ENCODE measurements around the gene WFDC1.

The WFDC1 gene

DNA sequence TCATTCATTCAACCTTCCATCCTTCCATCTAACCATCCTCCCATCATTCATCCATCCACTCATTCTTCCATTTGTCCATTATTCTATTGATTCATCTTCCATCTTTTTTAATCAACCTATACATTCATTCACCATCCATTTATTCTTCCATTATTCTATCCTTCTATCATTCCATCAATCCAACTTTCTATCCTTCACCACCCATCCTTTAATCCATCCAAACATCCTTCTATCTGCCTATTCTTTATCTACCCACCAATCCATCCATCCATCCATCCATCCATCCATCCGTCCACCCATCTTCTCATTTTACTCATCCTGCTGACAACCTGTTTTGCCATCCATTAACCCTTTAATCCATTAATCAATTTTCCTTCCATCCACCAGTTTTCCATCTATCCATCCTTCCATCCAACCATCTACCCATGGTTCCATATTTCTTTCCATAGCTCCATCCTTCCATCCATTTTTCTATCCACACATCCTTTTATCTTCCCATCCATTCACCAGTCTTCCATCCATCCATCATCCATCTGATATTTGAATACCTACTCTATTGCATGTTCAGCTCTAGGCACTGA lies 21.8 kb upstream of the WFDC1 start:
- H4K20me1 ChIP-seq (ENCODE audit: insufficient read depth, low read length) = no peaks in the 10 kb centered on the region
- H3K4me3 ChIP-seq (ENCODE audit: low read depth in 1 of 2, low read length in 2 of 2) = no peak overlapping the region
- ATAC-seq (ENCODE audit: insufficient read depth, low read depth) (no peak), DNase-seq (no peak)
- no peaks in the 10 kb centered on the region for H3K9me3 ChIP-seq (ENCODE audit: insufficient read depth, low read length, severe bottlenecking)
- no peaks in the 10 kb centered on the region for H3K36me3 ChIP-seq (ENCODE audit: insufficient read depth, low read length)
- H3K27me3 ChIP-seq (ENCODE audit: insufficient read depth, low read length, poor library complexity) = peaks cover 5% of the 10 kb centered on the region
- TF ChIP-seq, protein P1, sequence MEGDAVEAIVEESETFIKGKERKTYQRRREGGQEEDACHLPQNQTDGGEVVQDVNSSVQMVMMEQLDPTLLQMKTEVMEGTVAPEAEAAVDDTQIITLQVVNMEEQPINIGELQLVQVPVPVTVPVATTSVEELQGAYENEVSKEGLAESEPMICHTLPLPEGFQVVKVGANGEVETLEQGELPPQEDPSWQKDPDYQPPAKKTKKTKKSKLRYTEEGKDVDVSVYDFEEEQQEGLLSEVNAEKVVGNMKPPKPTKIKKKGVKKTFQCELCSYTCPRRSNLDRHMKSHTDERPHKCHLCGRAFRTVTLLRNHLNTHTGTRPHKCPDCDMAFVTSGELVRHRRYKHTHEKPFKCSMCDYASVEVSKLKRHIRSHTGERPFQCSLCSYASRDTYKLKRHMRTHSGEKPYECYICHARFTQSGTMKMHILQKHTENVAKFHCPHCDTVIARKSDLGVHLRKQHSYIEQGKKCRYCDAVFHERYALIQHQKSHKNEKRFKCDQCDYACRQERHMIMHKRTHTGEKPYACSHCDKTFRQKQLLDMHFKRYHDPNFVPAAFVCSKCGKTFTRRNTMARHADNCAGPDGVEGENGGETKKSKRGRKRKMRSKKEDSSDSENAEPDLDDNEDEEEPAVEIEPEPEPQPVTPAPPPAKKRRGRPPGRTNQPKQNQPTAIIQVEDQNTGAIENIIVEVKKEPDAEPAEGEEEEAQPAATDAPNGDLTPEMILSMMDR (IDR thresholded peaks at IDR 0.05; ENCODE audit: borderline replicate concordance, extremely low read depth, low read length, poor library complexity, severe bottlenecking) = no peak
- no peak for TF ChIP-seq EZH2 (IDR thresholded peaks at IDR 0.05; ENCODE audit: borderline replicate concordance, low read depth, low read length, severe bottlenecking)
- no peak overlapping the region for H3K27ac ChIP-seq (ENCODE audit: low read length)
- no peak overlapping the region for H3K4me2 ChIP-seq (ENCODE audit: insufficient read depth, low read length)
- no peaks in the 10 kb centered on the region for H3K79me2 ChIP-seq (ENCODE audit: insufficient read depth, low read length)
- H3K4me1 ChIP-seq (ENCODE audit: insufficient read depth, low read length) = no peaks in the 10 kb centered on the region
- no peak overlapping the region for H2AFZ ChIP-seq (ENCODE audit: low read depth, low read length)
- H3K9ac ChIP-seq (ENCODE audit: low read depth, low read length) = no peak overlapping the region

DNA sequence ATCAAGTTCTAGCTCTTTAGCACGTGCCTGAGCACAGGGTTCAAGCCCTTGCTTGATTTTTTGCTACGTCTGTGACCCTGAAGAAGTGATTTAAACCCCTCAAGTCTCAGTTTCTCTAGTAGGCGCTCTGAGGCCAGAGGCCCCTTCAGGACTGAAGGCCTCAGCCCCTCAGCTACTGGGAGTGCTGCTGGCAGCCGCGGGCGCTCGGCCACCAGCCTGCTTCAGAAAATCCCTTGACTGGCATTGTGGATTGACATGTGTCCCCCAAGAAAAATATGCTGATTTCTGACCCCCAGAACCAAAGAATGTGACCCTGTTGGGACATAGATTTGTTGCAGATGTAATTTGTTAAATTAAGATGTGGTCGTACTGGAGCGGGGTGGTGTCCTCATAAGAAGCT lies 20.2 kb upstream of the WFDC1 start:
- TF ChIP-seq, protein P1 (IDR thresholded peaks at IDR 0.05; ENCODE audit: borderline replicate concordance, extremely low read depth, low read length, poor library complexity, severe bottlenecking) = no peak
- TF ChIP-seq EZH2 (IDR thresholded peaks at IDR 0.05; ENCODE audit: borderline replicate concordance, low read depth, low read length, severe bottlenecking) = no peak
- Histone ChIP-seq H3K27me3 (ENCODE audit: insufficient read depth, low read length, poor library complexity) (peaks cover 2% of the 10 kb centered on the region), H2AFZ (ENCODE audit: low read depth, low read length) (no peak overlapping the region), H3K4me1 (ENCODE audit: insufficient read depth, low read length) (no peaks in the 10 kb centered on the region), H3K9ac (ENCODE audit: low read depth, low read length) (no peak overlapping the region), H3K36me3 (ENCODE audit: insufficient read depth, low read length) (no peaks in the 10 kb centered on the region), H3K27ac (ENCODE audit: low read length) (no peak overlapping the region), H3K4me3 (ENCODE audit: low read depth in 1 of 2, low read length in 2 of 2) (no peak overlapping the region), H3K9me3 (ENCODE audit: insufficient read depth, low read length, severe bottlenecking) (no peaks in the 10 kb centered on the region), H4K20me1 (ENCODE audit: insufficient read depth, low read length) (no peaks in the 10 kb centered on the region), H3K4me2 (ENCODE audit: insufficient read depth, low read length) (no peak overlapping the region), H3K79me2 (ENCODE audit: insufficient read depth, low read length) (no peaks in the 10 kb centered on the region)
- ATAC-seq (ENCODE audit: insufficient read depth, low read depth) (no peak), DNase-seq (no peak)

DNA sequence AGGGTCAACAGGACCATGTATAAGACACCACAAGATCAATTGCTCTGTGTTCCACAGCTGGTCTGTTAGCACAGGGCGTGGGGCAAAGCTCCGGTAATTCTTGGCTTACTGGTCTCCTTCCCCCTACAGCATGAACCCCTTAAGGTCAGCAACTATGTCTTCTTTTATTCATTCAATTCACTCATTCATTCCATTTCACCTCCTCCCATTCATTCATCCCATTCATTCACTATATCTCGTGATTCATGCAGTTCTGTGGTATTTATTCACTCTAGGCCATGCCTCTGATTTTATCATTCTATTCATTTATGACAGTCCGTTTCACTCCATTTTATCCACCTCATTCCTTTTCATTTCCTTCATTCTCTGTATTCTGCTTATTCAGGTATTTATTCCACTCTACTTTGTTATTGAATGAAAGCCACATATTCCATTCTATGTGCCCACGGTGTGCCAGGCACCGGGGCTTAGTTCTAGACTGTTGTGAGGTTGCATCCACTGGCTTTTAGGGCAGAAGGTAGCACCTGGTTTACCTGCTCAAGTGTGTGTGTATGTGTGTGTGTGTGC lies 19.0 kb upstream of the WFDC1 start:
- Histone ChIP-seq H3K4me3 (ENCODE audit: low read depth in 1 of 2, low read length in 2 of 2) (no peak overlapping the region), H4K20me1 (ENCODE audit: insufficient read depth, low read length) (no peaks in the 10 kb centered on the region), H3K36me3 (ENCODE audit: insufficient read depth, low read length) (no peaks in the 10 kb centered on the region), H2AFZ (ENCODE audit: low read depth, low read length) (no peak overlapping the region), H3K79me2 (ENCODE audit: insufficient read depth, low read length) (no peaks in the 10 kb centered on the region), H3K9ac (ENCODE audit: low read depth, low read length) (no peak overlapping the region), H3K4me2 (ENCODE audit: insufficient read depth, low read length) (no peak overlapping the region), H3K27ac (ENCODE audit: low read length) (no peak overlapping the region), H3K27me3 (ENCODE audit: insufficient read depth, low read length, poor library complexity) (peaks cover 2% of the 10 kb centered on the region), H3K4me1 (ENCODE audit: insufficient read depth, low read length) (no peaks in the 10 kb centered on the region), H3K9me3 (ENCODE audit: insufficient read depth, low read length, severe bottlenecking) (no peaks in the 10 kb centered on the region)
- ATAC-seq (ENCODE audit: insufficient read depth, low read depth) (no peak), DNase-seq (no peak)
- TF ChIP-seq, protein P1 (IDR thresholded peaks at IDR 0.05; ENCODE audit: borderline replicate concordance, extremely low read depth, low read length, poor library complexity, severe bottlenecking) = no peak
- TF ChIP-seq EZH2 (IDR thresholded peaks at IDR 0.05; ENCODE audit: borderline replicate concordance, low read depth, low read length, severe bottlenecking) = no peak

Data from DND-41 (cell line).